GM18907 (cell line): ENCODE data around the gene SRCIN1.

ENCODE experiments used
- ATAC-seq: cut with Tn5 transposase; IDR thresholded peaks from one replicate; pipeline ENCODE4 v1.9.1; 2021; ENCODE audit warnings: mild to moderate bottlenecking, moderate library complexity; ENCODE audit not compliant: unreplicated experiment

SRCIN1 gene

DNA sequence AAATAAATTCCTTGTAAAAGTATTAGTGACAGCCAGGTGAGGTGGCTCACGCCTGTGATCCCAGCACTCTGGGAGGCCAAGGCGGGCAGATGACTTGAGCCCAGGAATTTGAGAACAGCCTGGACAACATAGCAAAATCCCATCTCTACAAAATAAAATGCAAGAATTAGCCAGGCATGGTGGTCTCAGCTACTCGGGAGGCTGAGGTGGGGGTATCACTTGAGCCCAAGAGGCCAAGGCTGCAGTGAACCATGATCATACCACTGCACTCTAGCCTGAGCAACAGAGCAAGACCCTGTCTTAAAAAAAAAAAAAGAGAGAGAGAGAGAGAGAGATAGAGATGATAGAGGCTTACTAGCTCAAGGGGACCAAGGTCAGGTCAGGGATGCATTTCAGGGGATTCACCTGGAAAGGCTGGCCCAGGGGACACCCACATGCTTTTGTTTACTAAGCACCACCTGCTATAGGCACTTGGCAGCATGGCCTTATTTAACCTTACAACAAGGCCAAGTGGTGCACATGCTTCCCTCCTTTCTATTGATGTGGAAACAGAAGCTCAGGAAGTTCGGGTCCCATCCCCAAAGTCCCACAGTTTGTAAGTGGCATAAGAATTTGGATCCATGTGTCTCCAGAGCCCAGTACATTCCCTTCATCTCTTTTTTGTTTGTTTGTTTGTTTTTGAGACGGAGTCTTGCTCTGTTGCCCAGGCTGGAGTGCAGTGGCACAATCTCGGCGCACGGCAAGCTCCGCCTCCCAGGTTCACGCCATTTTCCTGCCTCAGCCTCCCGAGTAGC lies 12.4 kb upstream of the SRCIN1 start:
- no peak for ATAC-seq

DNA sequence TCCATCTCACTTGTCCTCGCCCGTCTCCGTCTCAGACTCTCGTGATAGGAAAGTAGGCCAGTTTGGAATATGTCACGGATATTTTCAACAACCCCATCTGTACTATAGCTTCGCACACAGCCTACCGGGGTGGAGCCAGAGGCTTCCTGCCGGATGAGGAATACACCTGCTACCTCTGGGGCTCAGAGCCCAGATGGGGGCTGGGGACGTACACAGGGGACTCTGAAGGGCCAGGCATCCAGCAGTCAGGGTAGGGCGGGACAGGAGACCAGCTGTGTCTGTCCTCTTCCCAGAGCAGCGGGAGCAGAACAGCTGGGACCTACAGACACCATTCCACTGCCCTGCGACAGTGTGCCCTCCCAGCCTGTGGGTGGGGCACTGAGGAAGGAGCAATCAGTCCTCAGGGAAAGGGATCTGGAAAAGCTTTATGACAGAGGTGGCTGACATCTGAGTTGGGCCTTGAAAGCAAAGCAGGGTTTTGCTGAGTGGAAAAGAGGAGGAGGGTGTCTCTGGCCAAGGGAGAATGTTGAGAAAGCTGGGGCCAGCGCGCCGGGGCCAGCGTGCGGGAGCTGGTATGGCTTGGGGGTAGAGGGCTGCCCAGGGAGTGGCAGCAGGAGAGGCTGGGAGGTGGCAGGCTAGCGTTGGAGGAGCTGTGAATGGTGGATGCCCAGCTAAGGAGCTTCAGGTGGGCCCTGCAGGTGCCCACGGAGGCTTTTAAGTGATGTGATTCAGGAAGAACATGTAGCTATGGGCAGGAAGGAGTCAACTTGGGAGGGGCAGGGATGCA lies 11.5 kb upstream of the SRCIN1 start:
- no peak for ATAC-seq

GRCh38 chr17:38616361-38616760 lies 10.6 kb upstream of the SRCIN1 start:
- no peak for ATAC-seq

DNA sequence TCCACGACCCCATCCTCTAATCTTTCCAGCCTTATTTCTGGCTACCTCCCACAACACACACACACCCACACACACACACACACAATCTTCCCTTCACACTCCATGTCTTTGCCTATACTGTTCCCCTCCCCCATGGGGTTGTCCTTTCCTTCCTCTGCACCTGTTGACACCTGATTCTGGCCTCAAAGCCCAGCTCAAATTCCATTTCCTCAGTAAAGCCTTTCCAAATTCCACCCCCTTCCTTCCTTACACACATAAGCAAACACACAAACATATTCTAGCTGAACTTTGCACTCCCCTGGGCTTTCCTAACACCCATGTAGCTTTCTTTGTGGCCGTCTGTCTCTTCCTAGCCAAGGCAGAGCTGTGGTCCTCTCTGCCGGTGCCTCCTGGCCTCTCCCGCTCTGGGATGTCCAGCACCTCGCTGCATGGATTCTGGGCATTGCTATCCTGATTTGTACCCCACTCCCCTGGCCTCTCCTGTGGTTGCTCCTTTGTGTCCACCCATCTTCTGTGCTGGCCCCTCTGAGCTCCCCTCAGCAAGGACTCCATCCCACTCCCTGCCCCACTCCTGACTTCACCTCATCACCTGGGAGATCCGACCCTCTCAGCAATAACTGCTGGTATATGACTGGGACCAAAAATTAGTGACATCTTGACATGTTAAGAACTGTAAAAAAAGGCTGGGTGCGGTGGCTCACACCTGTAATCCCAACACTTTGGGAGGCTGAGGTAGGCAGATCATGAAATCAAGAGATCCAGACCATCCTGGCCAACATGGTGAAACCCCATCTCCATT lies 8.4 kb upstream of the SRCIN1 start:
- no peak for ATAC-seq

DNA sequence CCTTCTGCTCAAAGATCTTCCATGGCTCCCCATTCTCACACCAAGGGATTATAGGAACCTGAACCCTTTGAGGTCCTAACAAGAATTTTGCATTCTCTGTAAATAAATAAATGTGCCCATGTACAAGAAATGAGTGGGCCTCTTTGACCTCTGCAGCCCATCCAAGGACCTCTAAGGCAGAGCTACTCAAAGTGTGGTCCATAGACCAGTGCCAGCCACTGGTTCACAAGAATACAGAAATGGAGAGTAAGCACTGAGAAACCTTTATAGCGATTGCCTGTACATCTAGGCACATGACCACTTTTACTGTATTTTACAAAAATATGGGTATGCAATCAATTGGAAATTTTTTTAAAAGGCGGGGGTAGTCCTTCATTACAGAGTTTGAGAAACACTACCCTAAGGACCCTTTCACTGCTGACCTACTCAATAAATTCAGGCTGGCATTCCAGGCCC lies 7.8 kb upstream of the SRCIN1 start:
- ATAC-seq = no peak

- no peak for ATAC-seq
Observed at GRCh38 chr17:38611872-38612376, 6.2 kb upstream of the SRCIN1 start.

- ATAC-seq = no peak
Observed at GRCh38 chr17:38611070-38611786, 5.5 kb upstream of the SRCIN1 start.

DNA sequence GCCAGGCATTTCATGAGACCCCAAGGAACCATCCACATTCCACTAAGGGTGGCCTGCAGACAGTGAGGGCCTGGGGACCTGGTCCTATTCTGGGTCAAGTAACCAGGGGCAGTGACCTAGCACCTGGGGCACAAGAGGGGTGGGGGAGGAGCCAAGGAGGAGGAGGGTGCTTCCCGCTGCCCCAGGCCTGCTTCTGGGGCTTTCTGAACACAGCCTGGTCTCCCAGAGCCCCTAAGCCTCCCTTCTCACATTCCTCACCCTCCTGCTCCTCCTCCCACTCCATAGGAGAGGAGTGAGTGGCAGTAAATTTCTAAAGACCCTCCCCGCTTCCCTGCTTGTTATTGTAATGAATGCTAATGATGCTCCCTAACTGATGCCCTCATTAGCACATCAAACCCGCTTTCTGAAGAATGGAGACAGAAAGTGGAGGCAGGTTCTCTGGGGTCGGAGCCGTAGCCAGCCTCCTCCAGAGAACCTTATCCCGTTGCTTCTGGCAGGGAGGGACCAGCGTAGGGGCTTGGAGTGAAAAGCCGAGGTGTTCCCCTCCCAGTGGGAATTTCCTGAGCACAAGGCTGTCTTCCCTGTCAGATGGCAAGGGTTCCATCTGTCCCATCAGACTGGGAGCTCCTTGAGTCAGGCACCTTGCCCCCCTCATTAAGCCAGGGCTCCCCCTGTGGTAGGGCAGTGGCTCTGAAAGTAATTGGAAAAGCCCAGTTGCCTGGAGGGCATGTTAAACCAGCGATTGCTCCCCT lies 3.7 kb upstream of the SRCIN1 start:
- no peak for ATAC-seq

DNA sequence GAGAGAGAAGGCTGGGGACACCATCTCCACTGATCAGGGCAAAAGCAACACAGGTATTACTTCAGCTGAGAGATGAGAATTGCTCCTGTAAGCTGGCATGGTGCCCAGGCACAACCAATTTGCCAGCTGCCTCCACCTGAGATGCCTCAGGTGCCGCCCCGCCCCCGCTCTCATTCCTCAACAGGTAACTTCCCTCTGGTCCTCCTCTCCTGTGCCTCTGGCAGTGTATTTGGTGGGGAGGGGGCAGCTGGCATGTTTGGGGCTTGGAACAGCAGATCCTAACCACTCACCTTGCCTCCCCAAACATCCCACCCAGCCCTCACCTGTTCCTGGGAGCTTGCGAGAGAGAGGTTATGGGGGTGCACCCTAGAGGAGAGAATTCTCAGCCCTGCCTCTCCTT lies 2.9 kb upstream of the SRCIN1 start:
- no peak for ATAC-seq

DNA sequence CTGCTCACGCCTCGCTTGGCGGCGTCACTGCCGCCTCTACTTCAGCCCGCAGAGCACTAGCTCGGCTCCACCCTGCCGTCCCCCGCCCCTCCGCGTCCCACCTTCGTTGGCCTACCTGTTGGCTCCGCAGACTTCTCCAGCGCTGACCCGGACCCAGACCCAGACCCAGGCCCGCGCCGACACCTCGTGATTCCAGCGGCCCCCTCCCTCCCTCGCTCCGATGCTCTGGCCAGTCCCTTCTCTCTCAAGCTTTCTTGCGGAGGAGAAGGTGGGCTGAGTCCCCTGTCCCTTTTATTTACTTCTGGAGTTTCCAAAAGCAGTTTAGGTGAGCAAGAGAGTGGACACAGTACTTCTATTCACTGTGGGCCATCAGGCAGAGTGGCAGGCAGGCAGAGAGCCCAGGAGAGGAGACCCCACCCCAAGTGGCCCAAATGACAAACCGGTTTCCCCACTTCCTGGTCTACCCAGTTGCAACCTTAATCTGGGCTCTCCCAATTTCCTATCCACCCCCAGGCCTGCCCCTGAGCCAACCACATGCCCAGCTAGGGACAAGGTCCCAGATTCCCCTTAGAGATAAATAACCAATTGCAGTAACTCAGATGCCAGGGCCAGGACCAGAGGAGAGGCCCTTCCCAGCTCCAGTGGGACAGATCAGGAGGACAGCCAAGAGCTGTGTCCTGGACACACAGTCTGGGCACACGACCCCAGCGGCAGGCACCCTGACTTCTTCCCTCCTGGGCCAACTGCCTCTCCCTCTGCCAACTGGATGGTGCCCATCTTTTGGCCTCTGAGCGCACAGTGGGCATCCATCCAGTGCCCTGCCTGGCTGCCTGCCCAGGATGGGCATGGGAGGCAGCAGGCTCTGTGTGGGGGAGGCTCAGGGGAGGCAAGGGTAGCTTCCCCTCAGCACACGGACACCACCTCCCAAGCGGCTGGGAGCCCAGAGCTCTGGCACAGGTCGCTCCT lies 1.2 kb upstream of the SRCIN1 start:
- ATAC-seq = no peak

- no peak for ATAC-seq
Observed at GRCh38 chr17:38605411-38605840, 326 bp downstream of the SRCIN1 start.

DNA sequence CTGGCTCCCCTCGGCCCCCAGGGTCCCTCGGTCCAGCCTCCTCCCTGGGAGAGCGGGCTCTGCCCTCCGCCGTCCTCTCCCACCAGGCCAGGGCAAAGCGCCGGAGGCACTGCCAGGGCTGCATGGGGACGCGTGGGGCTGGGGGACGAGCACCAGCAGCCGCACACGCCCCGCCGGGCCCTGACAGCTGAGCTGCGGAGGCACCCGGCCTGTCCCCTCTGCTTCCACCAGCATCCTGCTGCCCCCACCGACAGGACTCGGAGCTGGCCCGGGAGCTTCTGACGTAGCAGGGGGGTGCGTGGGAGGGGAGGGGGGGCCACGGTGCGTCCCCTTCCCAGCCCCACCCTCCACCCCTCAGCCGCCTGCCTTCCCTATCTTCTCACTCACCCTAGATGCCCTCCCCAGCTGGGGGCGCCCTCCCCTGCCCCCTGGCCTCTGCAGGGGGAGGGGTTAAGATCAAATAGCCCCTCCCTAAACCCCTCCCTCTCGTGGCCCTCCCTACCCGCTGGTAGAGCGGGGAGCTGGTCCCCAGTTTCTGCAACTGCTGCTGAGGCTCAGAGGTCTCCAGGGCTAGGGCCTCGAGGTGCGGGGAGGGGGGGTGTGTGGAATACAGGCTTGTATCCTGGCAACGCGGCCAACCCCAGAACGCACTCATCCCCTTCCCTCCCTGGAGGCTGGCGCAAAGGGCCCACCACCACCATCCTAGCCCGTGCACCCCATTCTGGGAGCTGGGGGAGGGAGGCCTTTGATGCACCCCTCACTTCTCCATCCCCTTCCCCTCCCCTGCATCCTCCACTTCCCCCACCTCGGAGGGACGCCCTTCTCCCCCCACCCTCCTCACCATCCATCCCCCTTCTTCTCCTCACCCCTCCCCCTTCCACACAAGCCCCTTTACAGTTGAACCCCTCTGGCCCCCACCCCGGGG lies 1.0 kb downstream of the SRCIN1 start:
- no peak for ATAC-seq

- no peak for ATAC-seq
Observed at GRCh38 chr17:38603786-38604478, 1.8 kb downstream of the SRCIN1 start.

DNA sequence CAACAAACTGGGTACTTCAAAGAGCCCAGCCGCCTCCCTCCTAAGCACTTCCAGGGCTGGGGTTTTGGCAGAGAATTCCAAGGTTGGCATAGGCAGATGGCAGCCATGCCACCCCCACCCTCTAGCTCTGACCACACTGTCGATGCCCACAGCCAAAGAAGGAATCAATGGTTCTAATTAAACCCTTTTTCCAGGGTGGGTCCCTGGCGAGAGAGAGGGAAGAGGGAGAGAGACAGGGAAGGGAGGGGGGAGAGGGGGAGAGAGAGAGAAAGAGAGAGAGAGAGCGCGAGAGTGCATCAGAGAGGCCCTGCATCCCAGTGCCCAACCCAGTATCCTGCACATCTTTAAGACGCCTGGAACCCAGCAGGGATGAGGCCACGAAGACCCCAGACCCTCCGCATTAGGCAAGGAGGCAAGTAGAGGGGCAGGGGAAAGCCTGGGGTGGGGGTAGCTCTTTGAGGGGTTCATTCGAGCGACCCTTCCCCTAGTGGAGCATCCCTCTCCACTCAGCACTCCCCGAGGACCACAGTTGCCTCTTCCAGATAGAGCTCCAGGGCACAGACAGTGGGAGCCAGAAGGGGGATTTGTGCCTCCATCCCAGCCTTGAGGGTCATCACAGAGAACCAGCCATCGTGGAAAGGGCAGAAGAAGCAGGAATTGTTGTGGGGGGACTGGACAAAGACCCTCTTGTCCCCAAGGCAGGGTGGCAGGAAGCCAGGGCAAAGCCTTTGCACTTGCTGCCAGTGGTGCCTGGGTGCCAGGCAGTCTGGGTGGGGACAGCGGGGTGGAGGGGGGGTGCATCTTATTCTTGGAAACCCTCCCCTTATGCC lies 2.6 kb downstream of the SRCIN1 start:
- ATAC-seq = no peak

DNA sequence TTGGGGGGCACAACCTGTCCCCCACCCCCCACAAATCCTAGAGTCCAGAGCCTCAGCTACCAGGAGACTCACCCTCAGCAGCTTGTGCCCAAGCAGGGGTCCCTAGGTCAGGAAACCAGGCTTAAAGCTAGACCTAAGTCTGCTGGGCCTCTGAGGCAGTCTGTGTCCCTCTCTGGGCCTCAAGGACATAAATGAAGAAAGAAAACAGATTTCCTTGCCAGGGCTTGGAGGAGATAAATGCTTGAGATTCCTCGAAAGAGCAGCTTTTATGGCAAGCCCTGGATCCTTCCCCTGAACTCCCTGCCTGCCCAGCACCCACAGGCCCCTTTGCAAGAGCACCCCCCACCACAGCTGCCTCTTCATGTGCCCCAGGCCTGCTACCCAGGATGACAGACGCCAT lies 3.3 kb downstream of the SRCIN1 start:
- ATAC-seq = no peak
